ENCODE measurements around the gene C1orf21. TPM values are rescaled to one million over a fixed set of nuclear protein-coding genes. Genes with fewer than 3 reads are reported as not detected.

C1orf21 gene
- total RNA-seq, 1 experiment from 2014 or later: 0.15 TPM

- intact Hi-C loops (cut with micrococcal nuclease; ENCODE audit: unreplicated experiment) (no loop called here), in situ Hi-C loops (cut with HindIII; ENCODE audit: low pct_unique_long_range_greater_than_20kb, low sequenced_read_pairs) (no loop called here)
- Histone ChIP-seq H3K36me3 (ENCODE audit: control insufficient read depth, insufficient read depth, low read length) (no peaks in the 10 kb centered on the region), H3K9me3 (ENCODE audit: control insufficient read depth, insufficient read depth, low read depth, low read length) (no peaks in the 10 kb centered on the region), H3K4me3 (ENCODE audit: low read depth in 2 of 2, low read length in 2 of 2) (no peak overlapping the region), H3K4me1 (ENCODE audit: control insufficient read depth, insufficient read depth, low read length) (no peaks in the 10 kb centered on the region), H3K27ac (ENCODE audit: low read length) (no peak overlapping the region), H3K27me3 (ENCODE audit: control insufficient read depth, insufficient read depth, low read length) (peaks cover 7% of the 10 kb centered on the region)
- TF ChIP-seq TCF7L2 (IDR thresholded peaks at IDR 0.05; ENCODE audit: low read depth, low read length) (no peak), CTCF (IDR thresholded peaks at IDR 0.05) (no peak), POLR2AphosphoS5 (IDR thresholded peaks at IDR 0.05; ENCODE audit: low read depth, low read length) (no peak), SIN3A (IDR thresholded peaks at IDR 0.05; ENCODE audit: borderline replicate concordance, insufficient read depth, low read depth, low read length) (no peak), REST (IDR thresholded peaks at IDR 0.05; ENCODE audit: insufficient read depth in 1 of 2, low read depth in 2 of 2, low read length in 1 of 2) (no peak)
- POLR2A ChIA-PET: no interaction called here
- no TSS peak for BruUV-seq (replicated peaks)
- ATAC-seq (no peak), DNase-seq (ENCODE audit: low read depth, low spot score) (no peak)
- CTCF ChIA-PET: no interaction called here
Measured at GRCh38 chr1:184393962-184394361, 7.1 kb downstream of the C1orf21 start.

GRCh38 chr1:184395370-184395769, 8.5 kb downstream of the C1orf21 start:
- Histone ChIP-seq H3K27ac (ENCODE audit: low read length) (no peak overlapping the region), H3K27me3 (ENCODE audit: control insufficient read depth, insufficient read depth, low read length) (no peaks in the 10 kb centered on the region; the same call in none of the 2 replicates), H3K9me3 (ENCODE audit: control insufficient read depth, insufficient read depth, low read depth, low read length) (no peaks in the 10 kb centered on the region), H3K36me3 (ENCODE audit: control insufficient read depth, insufficient read depth, low read length) (no peaks in the 10 kb centered on the region), H3K4me3 (ENCODE audit: low read depth in 2 of 2, low read length in 2 of 2) (no peak overlapping the region), H3K4me1 (ENCODE audit: control insufficient read depth, insufficient read depth, low read length) (no peaks in the 10 kb centered on the region)
- ATAC-seq: no peak
- no peak for TF ChIP-seq TCF7L2 (IDR thresholded peaks at IDR 0.05; ENCODE audit: low read depth, low read length)
- no peak for TF ChIP-seq POLR2AphosphoS5 (IDR thresholded peaks at IDR 0.05; ENCODE audit: low read depth, low read length)
- no peak for TF ChIP-seq CTCF (IDR thresholded peaks at IDR 0.05)
- TF ChIP-seq REST (IDR thresholded peaks at IDR 0.05; ENCODE audit: insufficient read depth in 1 of 2, low read depth in 2 of 2, low read length in 1 of 2): no peak
- no peak for TF ChIP-seq SIN3A (IDR thresholded peaks at IDR 0.05; ENCODE audit: borderline replicate concordance, insufficient read depth, low read depth, low read length)
- in situ Hi-C loops (cut with HindIII; ENCODE audit: low pct_unique_long_range_greater_than_20kb, low sequenced_read_pairs) (no loop called here), intact Hi-C loops (cut with micrococcal nuclease; ENCODE audit: unreplicated experiment) (no loop called here)
- DNase-seq (ENCODE audit: low read depth, low spot score): no peak
- POLR2A ChIA-PET: no interaction called here
- CTCF ChIA-PET: no interaction called here
- no TSS peak for BruUV-seq (replicated peaks)

Data from Panc1 (cell line).